Ectodermal cell (in vitro differentiated cells): ENCODE measurements around the gene ABHD16A.
A peak's percentile ranks its signal among the peaks of the same experiment; 100 is the strongest.

Source experiments
- H3K27ac ChIP-seq: 2 replicates; pipeline ENCODE4 v1.7.0; 2013; ENCODE audit warnings: mild to moderate bottlenecking, low read depth, low read length; ENCODE audit not compliant: insufficient read depth, poor library complexity, severe bottlenecking
- H3K27me3 ChIP-seq: 2 replicates; pipeline ENCODE4 v1.7.0; 2013; ENCODE audit warnings: mild to moderate bottlenecking, low read length; ENCODE audit not compliant: insufficient read depth, control insufficient read depth, poor library complexity, severe bottlenecking
- H3K36me3 ChIP-seq: one replicate; pipeline ENCODE4 v1.7.0; 2013; ENCODE audit warnings: low read length; ENCODE audit not compliant: control insufficient read depth, insufficient read depth
- H3K4me1 ChIP-seq: one replicate; pipeline ENCODE4 v1.7.0; 2013; ENCODE audit warnings: low read length; ENCODE audit not compliant: control insufficient read depth, insufficient read depth
- H3K4me3 ChIP-seq: 2 replicates; pipeline ENCODE4 v1.7.0; 2013; ENCODE audit warnings: low read depth, low read length, control low read depth; ENCODE audit not compliant: insufficient read depth
- H3K9me3 ChIP-seq: 2 replicates; pipeline ENCODE4 v1.7.0; 2013; ENCODE audit warnings: mild to moderate bottlenecking, low read length, moderate library complexity; ENCODE audit not compliant: control insufficient read depth
- WGBS, 2 experiments: methylation state at CpG; one replicate each; pipeline ENCODE4 v1.1.7; 2013; ENCODE audit warnings: missing lambda C conversion rate in 2 of 2; 5-methylcytosine and 5-hydroxymethylcytosine counted together

Gene ABHD16A

GRCh38 chr6:31687860-31688693, 15.0 kb downstream of the ABHD16A start:
- H3K36me3 ChIP-seq, result peaks cover 21% of the 10 kb centered on the region
- WGBS, 2 experiments, result 91 to 92% methylated on average over 14 of the region's 14 CpGs

GRCh38 chr6:31687321-31687720, 15.8 kb downstream of the ABHD16A start:
- H3K9me3 ChIP-seq, result no peaks in the 10 kb centered on the region
- WGBS, 2 experiments, result 81% methylated on average over 8 of the region's 8 CpGs
- no peak overlapping the region for H3K4me3 ChIP-seq
- H3K27me3 ChIP-seq, result peaks cover 2% of the 10 kb centered on the region
- H3K4me1 ChIP-seq, result peaks cover 9% of the 10 kb centered on the region
- no peak overlapping the region for H3K27ac ChIP-seq
- peaks cover 18% of the 10 kb centered on the region for H3K36me3 ChIP-seq

More at GRCh38 chr6:31687860-31688693, 15.0 kb downstream of the ABHD16A start:
- Histone ChIP-seq H3K27ac (no peak overlapping the region), H3K4me1 (peaks cover 9% of the 10 kb centered on the region), H3K9me3 (no peaks in the 10 kb centered on the region), H3K4me3 (no peak overlapping the region), H3K27me3 (no peaks in the 10 kb centered on the region)

- 93 to 95% methylated on average over 5 of the region's 5 CpGs for WGBS, 2 experiments
- peaks cover 10% of the 10 kb centered on the region for H3K27me3 ChIP-seq
- H3K4me1 ChIP-seq, result peaks cover 9% of the 10 kb centered on the region
- H3K36me3 ChIP-seq, result peaks cover 18% of the 10 kb centered on the region
- no peaks in the 10 kb centered on the region for H3K9me3 ChIP-seq
- H3K27ac ChIP-seq, result no peak overlapping the region
- H3K4me3 ChIP-seq, result no peak overlapping the region
Measured at GRCh38 chr6:31686483-31686882, 16.6 kb downstream of the ABHD16A start.

- WGBS, 2 experiments, result 72 to 73% methylated on average over 13 of the region's 13 CpGs
- peaks cover 9% of the 10 kb centered on the region for H3K4me1 ChIP-seq
- H3K36me3 ChIP-seq, result peaks cover 18% of the 10 kb centered on the region
- H3K4me3 ChIP-seq, result peak overlapping the region; percentile 35
- H3K9me3 ChIP-seq, result no peaks in the 10 kb centered on the region
- peaks cover 22% of the 10 kb centered on the region for H3K27me3 ChIP-seq
- H3K27ac ChIP-seq, result no peak overlapping the region
Measured at GRCh38 chr6:31683591-31683990, 19.5 kb downstream of the ABHD16A start.

GRCh38 chr6:31681135-31681671, 21.9 kb downstream of the ABHD16A start:
- Histone ChIP-seq H3K4me1 (peaks cover 9% of the 10 kb centered on the region), H3K27ac (no peak overlapping the region), H3K36me3 (no peaks in the 10 kb centered on the region), H3K4me3 (peak overlapping the region; percentile 42), H3K27me3 (peaks cover 22% of the 10 kb centered on the region), H3K9me3 (no peaks in the 10 kb centered on the region)
- WGBS, 2 experiments, result 2% methylated on average over 40 of the region's 40 CpGs

- Histone ChIP-seq H3K9me3 (no peaks in the 10 kb centered on the region), H3K27me3 (peaks cover 22% of the 10 kb centered on the region), H3K27ac (no peak within 1 kb of the TSS), H3K4me1 (peaks cover 9% of the 10 kb centered on the region), H3K36me3 (no peaks in the 10 kb centered on the region), H3K4me3 (peak within 1 kb of the TSS; percentile 42)
- 13 to 17% methylated on average over 17 of the region's 17 CpGs for WGBS, 2 experiments
Measured at GRCh38 chr6:31680226-31681134, 22.6 kb downstream of the ABHD16A start, which contains the start of gene LY6G5C. TSS of gene LY6G5C (minus strand) at chr6:31681067. CDS start at chr6:31680373, 694 bp downstream.

GRCh38 chr6:31677955-31678354, 25.2 kb downstream of the ABHD16A start:
- Histone ChIP-seq H3K27me3 (peaks cover 22% of the 10 kb centered on the region), H3K4me1 (no peaks in the 10 kb centered on the region), H3K4me3 (no peak overlapping the region), H3K9me3 (no peaks in the 10 kb centered on the region), H3K27ac (no peak overlapping the region), H3K36me3 (no peaks in the 10 kb centered on the region)
- 84% methylated on average over 8 of the region's 8 CpGs for WGBS, 2 experiments

GRCh38 chr6:31676904-31677303, 26.2 kb downstream of the ABHD16A start:
- Histone ChIP-seq H3K27me3 (peaks cover 16% of the 10 kb centered on the region), H3K4me3 (no peak overlapping the region), H3K27ac (no peak overlapping the region), H3K36me3 (peaks cover 3% of the 10 kb centered on the region), H3K4me1 (no peaks in the 10 kb centered on the region), H3K9me3 (no peaks in the 10 kb centered on the region)
- WGBS, 2 experiments, result 80 to 84% methylated on average over 6 of the region's 6 CpGs

GRCh38 chr6:31676322-31676903, 26.7 kb downstream of the ABHD16A start:
- Histone ChIP-seq H3K4me1 (no peaks in the 10 kb centered on the region), H3K36me3 (peaks cover 8% of the 10 kb centered on the region), H3K9me3 (no peaks in the 10 kb centered on the region), H3K27me3 (peaks cover 11% of the 10 kb centered on the region), H3K4me3 (no peak overlapping the region), H3K27ac (no peak overlapping the region)
- 79 to 88% methylated on average over 4 of the region's 4 CpGs for WGBS, 2 experiments
